Nephron (organoid): Measurements from ENCODE around the gene MAPKBP1.
A peak's percentile ranks its signal among the peaks of the same experiment; 100 is the strongest.

ENCODE experiments used
- H3K27ac Mint-ChIP-seq, 3 experiments: 2 replicates each; pipeline ENCODE4 v1.8.0; 2020; ENCODE audit warnings: mixed read lengths in 3 of 3, mild to moderate bottlenecking in 2 of 3, moderate library complexity in 1 of 3
- H3K27me3 Mint-ChIP-seq: 2 replicates; pipeline ENCODE4 v1.8.0; 2021; ENCODE audit warnings: low read depth, mild to moderate bottlenecking, moderate library complexity, mixed read lengths
- H3K36me3 Mint-ChIP-seq: 2 replicates; pipeline ENCODE4 v1.8.0; 2020; ENCODE audit warnings: low read depth, mixed read lengths
- H3K4me1 Mint-ChIP-seq: 2 replicates; pipeline ENCODE4 v1.8.0; 2020; ENCODE audit warnings: mixed read lengths
- H3K4me3 Mint-ChIP-seq, 3 experiments: 2 replicates each; pipeline ENCODE4 v1.8.0; 2020; ENCODE audit warnings: mild to moderate bottlenecking in 3 of 3, mixed read lengths in 3 of 3, moderate library complexity in 2 of 3
- H3K9me3 Mint-ChIP-seq: 2 replicates; pipeline ENCODE4 v1.8.0; 2020; ENCODE audit warnings: mixed read lengths
- CTCF ChIP-seq, 3 experiments: fragments of 200-600 bp; sonication (generic); IDR thresholded peaks; one replicate each; pipeline ENCODE4 v1.5.0; 2021; ENCODE audit warnings: antibody characterized with exemption in 3 of 3; ENCODE audit not compliant: unreplicated experiment in 3 of 3

The MAPKBP1 gene

GRCh38 chr15:41794081-41794480 lies 19.8 kb downstream of the MAPKBP1 start:
- Mint-ChIP-seq H3K27me3 (no peaks in the 10 kb centered on the region), H3K27ac (peak overlapping the region in 2 of 3 experiments; percentile 49 to 58), H3K4me1 (peaks cover 65% of the 10 kb centered on the region), H3K4me3 (no peak overlapping the region), H3K36me3 (no peaks in the 10 kb centered on the region), H3K9me3 (no peaks in the 10 kb centered on the region)
- no peak for TF ChIP-seq CTCF (IDR thresholded peaks at IDR 0.05; ENCODE audit: unreplicated experiment in 3 of 3)

- no peaks in the 10 kb centered on the region for H3K9me3 Mint-ChIP-seq
- no peaks in the 10 kb centered on the region for H3K27me3 Mint-ChIP-seq
- peaks cover 17% of the 10 kb centered on the region for H3K36me3 Mint-ChIP-seq
- no peak for TF ChIP-seq CTCF (IDR thresholded peaks at IDR 0.05; ENCODE audit: unreplicated experiment in 3 of 3)
- H3K27ac Mint-ChIP-seq: peak overlapping the region; percentile 92 to 98 (median 93)
- H3K4me3 Mint-ChIP-seq: no peak overlapping the region
- H3K4me1 Mint-ChIP-seq: peaks cover 50% of the 10 kb centered on the region
Observed at GRCh38 chr15:41795996-41796856, 21.9 kb downstream of the MAPKBP1 start.

- H3K9me3 Mint-ChIP-seq: no peaks in the 10 kb centered on the region
- TF ChIP-seq CTCF (IDR thresholded peaks at IDR 0.05; ENCODE audit: unreplicated experiment in 3 of 3): no peak
- H3K27ac Mint-ChIP-seq: peak overlapping the region; percentile 9 to 98 (median 93)
- H3K4me1 Mint-ChIP-seq: peaks cover 38% of the 10 kb centered on the region
- H3K4me3 Mint-ChIP-seq: no peak overlapping the region
- peaks cover 20% of the 10 kb centered on the region for H3K36me3 Mint-ChIP-seq
- no peaks in the 10 kb centered on the region for H3K27me3 Mint-ChIP-seq
Observed at GRCh38 chr15:41797201-41797944, 23.1 kb downstream of the MAPKBP1 start.

- Mint-ChIP-seq H3K27ac (peak overlapping the region in 2 of 3 experiments; percentile 27), H3K4me1 (peaks cover 33% of the 10 kb centered on the region), H3K36me3 (peaks cover 20% of the 10 kb centered on the region), H3K9me3 (no peaks in the 10 kb centered on the region), H3K27me3 (no peaks in the 10 kb centered on the region), H3K4me3 (no peak overlapping the region)
- no peak for TF ChIP-seq CTCF (IDR thresholded peaks at IDR 0.05; ENCODE audit: unreplicated experiment in 3 of 3)
Observed at GRCh38 chr15:41798607-41799487, 24.6 kb downstream of the MAPKBP1 start.

- Mint-ChIP-seq H3K36me3 (peaks cover 20% of the 10 kb centered on the region), H3K9me3 (no peaks in the 10 kb centered on the region), H3K4me3 (no peak overlapping the region), H3K27ac (no peak overlapping the region), H3K27me3 (no peaks in the 10 kb centered on the region), H3K4me1 (peaks cover 33% of the 10 kb centered on the region)
- no peak for TF ChIP-seq CTCF (IDR thresholded peaks at IDR 0.05; ENCODE audit: unreplicated experiment in 3 of 3)
Observed at GRCh38 chr15:41799488-41799805, 25.2 kb downstream of the MAPKBP1 start.
